H9 (cell line): ENCODE data around the gene IGFLR1. TPM values are rescaled to one million over a fixed set of nuclear protein-coding genes. Genes with fewer than 3 reads are reported as not detected.

Source experiments
- DNase-seq: peaks from one replicate; pipeline ENCODE4 v3.0.0-alpha.2; 2017
- H2AFZ ChIP-seq: one replicate; pipeline ENCODE4 v1.6.1; 2013; ENCODE audit warnings: mild to moderate bottlenecking, low read length, control low read depth, moderate library complexity
- H2AK5ac ChIP-seq: 2 replicates; pipeline ENCODE4 v1.6.1; 2013; ENCODE audit warnings: low read length, control low read depth, mixed read lengths; ENCODE audit not compliant: insufficient read length
- H2BK120ac ChIP-seq: one replicate; pipeline ENCODE4 v1.6.1; 2013; ENCODE audit warnings: low read depth, mild to moderate bottlenecking, low read length, control low read depth, inconsistent platforms; ENCODE audit not compliant: poor library complexity, severe bottlenecking
- H2BK12ac ChIP-seq: 2 replicates; pipeline ENCODE4 v1.6.1; 2013; ENCODE audit warnings: low read length, control low read depth, mixed read lengths, low read depth; ENCODE audit not compliant: insufficient read length
- H2BK15ac ChIP-seq: 2 replicates; pipeline ENCODE4 v1.6.1; 2013; ENCODE audit warnings: low read depth, low read length, control low read depth
- H2BK20ac ChIP-seq: one replicate; pipeline ENCODE4 v1.6.1; 2013; ENCODE audit warnings: low read depth, mild to moderate bottlenecking, low read length, control low read depth, inconsistent platforms; ENCODE audit not compliant: poor library complexity, severe bottlenecking
- H2BK5ac ChIP-seq: 2 replicates; pipeline ENCODE4 v1.6.1; 2013; ENCODE audit warnings: low read length, control low read depth, mixed read lengths; ENCODE audit not compliant: insufficient read length
- H3K14ac ChIP-seq: 2 replicates; pipeline ENCODE4 v1.6.1; 2013; ENCODE audit warnings: low read length, control low read depth; ENCODE audit not compliant: insufficient read depth
- H3K18ac ChIP-seq: 2 replicates; pipeline ENCODE4 v1.6.1; 2013; ENCODE audit warnings: low read depth, mild to moderate bottlenecking, mixed read lengths, low read length, control low read depth; ENCODE audit not compliant: insufficient read length
- H3K23ac ChIP-seq: 2 replicates; pipeline ENCODE4 v1.6.1; 2013; ENCODE audit warnings: low read length, control low read depth, mixed read lengths, low read depth; ENCODE audit not compliant: insufficient read length
- H3K23me2 ChIP-seq: 2 replicates; pipeline ENCODE4 v1.6.1; 2013; ENCODE audit warnings: low read depth, mild to moderate bottlenecking, mixed read lengths, low read length, control low read depth; ENCODE audit not compliant: insufficient read length, poor library complexity, severe bottlenecking
- H3K27ac ChIP-seq: 2 replicates; pipeline ENCODE4 v1.5.1; 2013; ENCODE audit warnings: low read length, control low read depth, mixed read lengths, low read depth; ENCODE audit not compliant: insufficient read length
- H3K27me3 ChIP-seq: 2 replicates; pipeline ENCODE4 v1.6.1; 2013; ENCODE audit warnings: low read length, control low read depth, inconsistent platforms; ENCODE audit not compliant: insufficient read depth
- H3K4ac ChIP-seq: 2 replicates; pipeline ENCODE4 v1.6.1; 2013; ENCODE audit warnings: low read depth, mild to moderate bottlenecking, control low read depth, inconsistent platforms, low read length, moderate library complexity
- H3K4me1 ChIP-seq: 2 replicates; pipeline ENCODE4 v1.6.1; 2013; ENCODE audit warnings: low read length, control low read depth, inconsistent platforms; ENCODE audit not compliant: insufficient read depth
- H3K4me2 ChIP-seq: 2 replicates; pipeline ENCODE4 v1.6.1; 2013; ENCODE audit warnings: low read length, control low read depth, mixed read lengths; ENCODE audit not compliant: insufficient read length, insufficient read depth
- H3K56ac ChIP-seq: 2 replicates; pipeline ENCODE4 v1.6.1; 2013; ENCODE audit warnings: low read depth, mild to moderate bottlenecking, mixed read lengths, low read length, control low read depth; ENCODE audit not compliant: insufficient read length
- H3K79me1 ChIP-seq: 2 replicates; pipeline ENCODE4 v1.6.1; 2013; ENCODE audit warnings: low read depth, mild to moderate bottlenecking, moderate library complexity, low read length, control low read depth, inconsistent platforms; ENCODE audit not compliant: insufficient read depth, poor library complexity, severe bottlenecking
- H3K79me2 ChIP-seq: 2 replicates; pipeline ENCODE4 v1.6.1; 2013; ENCODE audit warnings: low read length, control low read depth, inconsistent platforms; ENCODE audit not compliant: insufficient read depth
- H3K9ac ChIP-seq: 2 replicates; pipeline ENCODE4 v1.6.1; 2013; ENCODE audit warnings: low read length, control low read depth, mixed read lengths; ENCODE audit not compliant: insufficient read length; ENCODE audit errors: extremely low read depth
- H3K9me3 ChIP-seq: one replicate; pipeline ENCODE4 v1.6.1; 2013; ENCODE audit warnings: low read depth, low read length, inconsistent platforms; ENCODE audit not compliant: control insufficient read depth
- H3T11ph ChIP-seq: one replicate; pipeline ENCODE4 v1.6.1; 2013; ENCODE audit warnings: mild to moderate bottlenecking, low read length, control low read depth, inconsistent platforms
- H4K20me1 ChIP-seq: one replicate; pipeline ENCODE4 v1.6.1; 2013; ENCODE audit not compliant: control insufficient read depth, insufficient read length, insufficient read depth
- H4K5ac ChIP-seq: 2 replicates; pipeline ENCODE4 v1.6.1; 2013; ENCODE audit warnings: low read depth, mild to moderate bottlenecking, mixed read lengths, low read length, control low read depth; ENCODE audit not compliant: insufficient read length
- H4K8ac ChIP-seq: replicated peaks from 2 replicates; pipeline ENCODE4 v1.6.1; 2013; ENCODE audit warnings: low read length, control low read depth, mixed read lengths, low read depth; ENCODE audit not compliant: insufficient read length
- H4K91ac ChIP-seq: 2 replicates; pipeline ENCODE4 v1.6.1; 2013; ENCODE audit warnings: low read depth, mild to moderate bottlenecking, moderate library complexity, mixed read lengths, low read length, control low read depth; ENCODE audit not compliant: insufficient read length
- H3K27ac Mint-ChIP-seq, 3 experiments: 2 replicates in 2 of 3; 3 replicates in 1 of 3; pipeline ENCODE4 v1.8.0; 2020 to 2021; ENCODE audit warnings: mixed read lengths in 3 of 3, mild to moderate bottlenecking in 1 of 3, moderate library complexity in 1 of 3
- H3K27me3 Mint-ChIP-seq: 2 replicates; pipeline ENCODE4 v1.8.0; 2021; ENCODE audit warnings: low read depth, mild to moderate bottlenecking, moderate library complexity, mixed read lengths
- H3K36me3 Mint-ChIP-seq, 3 experiments: 2 replicates in 2 of 3; 3 replicates in 1 of 3; pipeline ENCODE4 v1.8.0; 2020 to 2021; ENCODE audit warnings: low read depth in 3 of 3, mixed read lengths in 3 of 3; ENCODE audit not compliant: insufficient read depth in 1 of 3
- H3K4me1 Mint-ChIP-seq, 2 experiments: 2 replicates each; pipeline ENCODE4 v1.8.0; 2020; ENCODE audit warnings: mixed read lengths in 2 of 2
- H3K4me3 Mint-ChIP-seq, 2 experiments: 2 replicates in 1 of 2; 3 replicates in 1 of 2; pipeline ENCODE4 v1.8.0; 2020 to 2021; ENCODE audit warnings: mild to moderate bottlenecking in 2 of 2, mixed read lengths in 2 of 2, moderate library complexity in 1 of 2
- H3K9me3 Mint-ChIP-seq, 2 experiments: 2 replicates in 1 of 2; 3 replicates in 1 of 2; pipeline ENCODE4 v1.8.0; 2020; ENCODE audit warnings: mild to moderate bottlenecking in 2 of 2, mixed read lengths in 2 of 2, moderate library complexity in 1 of 2
- WGBS: extraction: QIAGEN DNeasy Blood & Tissue Kit; methylation state at CpG from one replicate; pipeline ENCODE4 v1.1.7; 2013; ENCODE audit warnings: missing lambda C conversion rate, low lambda C conversion rate, mixed read lengths; ENCODE audit not compliant: insufficient read length; ENCODE audit errors: extremely low coverage; 5-methylcytosine and 5-hydroxymethylcytosine counted together
- total RNA-seq: library from RNA; stranded (reverse); gene quantifications from 2 replicates; pipeline ENCODE4 v1.2.1, GENCODE V29; 2021
- TF ChIP-seq, protein P1 (sequence below): fragments of 200-600 bp; sonication (generic); conservative IDR thresholded peaks from 3 replicates; pipeline ENCODE4 v1.8.0; 2021; ENCODE audit warnings: antibody characterized with exemption, mild to moderate bottlenecking

IGFLR1 gene
- total RNA-seq, 1 experiment from 2014 or later, result 2.9 TPM

DNA sequence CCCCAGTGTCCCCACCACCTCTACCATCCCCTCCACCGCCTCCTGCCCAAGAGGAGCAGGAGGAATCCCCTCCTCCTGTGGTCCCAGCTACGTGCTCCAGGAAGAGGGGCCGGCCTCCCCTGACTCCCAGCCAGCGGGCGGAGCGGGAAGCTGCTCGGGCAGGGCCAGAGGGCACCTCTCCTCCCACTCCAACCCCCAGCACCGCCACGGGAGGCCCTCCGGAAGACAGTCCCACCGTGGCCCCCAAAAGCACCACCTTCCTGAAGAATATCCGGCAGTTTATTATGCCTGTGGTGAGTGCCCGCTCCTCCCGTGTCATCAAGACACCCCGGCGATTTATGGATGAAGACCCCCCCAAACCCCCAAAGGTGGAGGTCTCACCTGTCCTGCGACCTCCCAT, 21.6 kb downstream of the IGFLR1 start:
- H3K79me2 ChIP-seq, result peaks cover 11% of the 10 kb centered on the region; the same call in 1 of the 2 replicates
- Mint-ChIP-seq H3K27me3 (no peaks in the 10 kb centered on the region; the same call in 1 of the 2 replicates), H3K36me3 (peaks cover 33 to 54% (median 54%) of the 10 kb centered on the region in 3 experiments; a peak in 6 of 7 replicates), H3K4me1 (peaks cover 16 to 17% of the 10 kb centered on the region in 2 experiments), H3K27ac (no peak overlapping the region), H3K4me3 (no peak overlapping the region), H3K9me3 (no peaks in the 10 kb centered on the region; a peak in 1 of 5 replicates)
- H2AFZ ChIP-seq, result no peak overlapping the region
- no peaks in the 10 kb centered on the region for H3K4me1 ChIP-seq
- no peak overlapping the region for H2BK12ac ChIP-seq
- H3K23ac ChIP-seq, result no peak overlapping the region
- no peak overlapping the region for H3K4ac ChIP-seq
- no peak overlapping the region for H3K14ac ChIP-seq
- no peaks in the 10 kb centered on the region for H3K9me3 ChIP-seq
- H3K27ac ChIP-seq, result no peak overlapping the region
- TF ChIP-seq, protein P1, sequence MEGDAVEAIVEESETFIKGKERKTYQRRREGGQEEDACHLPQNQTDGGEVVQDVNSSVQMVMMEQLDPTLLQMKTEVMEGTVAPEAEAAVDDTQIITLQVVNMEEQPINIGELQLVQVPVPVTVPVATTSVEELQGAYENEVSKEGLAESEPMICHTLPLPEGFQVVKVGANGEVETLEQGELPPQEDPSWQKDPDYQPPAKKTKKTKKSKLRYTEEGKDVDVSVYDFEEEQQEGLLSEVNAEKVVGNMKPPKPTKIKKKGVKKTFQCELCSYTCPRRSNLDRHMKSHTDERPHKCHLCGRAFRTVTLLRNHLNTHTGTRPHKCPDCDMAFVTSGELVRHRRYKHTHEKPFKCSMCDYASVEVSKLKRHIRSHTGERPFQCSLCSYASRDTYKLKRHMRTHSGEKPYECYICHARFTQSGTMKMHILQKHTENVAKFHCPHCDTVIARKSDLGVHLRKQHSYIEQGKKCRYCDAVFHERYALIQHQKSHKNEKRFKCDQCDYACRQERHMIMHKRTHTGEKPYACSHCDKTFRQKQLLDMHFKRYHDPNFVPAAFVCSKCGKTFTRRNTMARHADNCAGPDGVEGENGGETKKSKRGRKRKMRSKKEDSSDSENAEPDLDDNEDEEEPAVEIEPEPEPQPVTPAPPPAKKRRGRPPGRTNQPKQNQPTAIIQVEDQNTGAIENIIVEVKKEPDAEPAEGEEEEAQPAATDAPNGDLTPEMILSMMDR, result no peak
- H4K8ac ChIP-seq, result no peak overlapping the region
- no peaks in the 10 kb centered on the region for H3K79me1 ChIP-seq
- H3T11ph ChIP-seq, result no peak overlapping the region
- H3K18ac ChIP-seq, result no peak overlapping the region
- no peak overlapping the region for H3K4me2 ChIP-seq
- no peak for DNase-seq
- no peak overlapping the region for H4K5ac ChIP-seq
- H3K9ac ChIP-seq, result no peak overlapping the region
- no CpG with 5 or more reads among the region's 17 CpGs for WGBS
- H2BK15ac ChIP-seq, result no peak overlapping the region
- H4K20me1 ChIP-seq, result peaks cover 6% of the 10 kb centered on the region
- H2BK20ac ChIP-seq, result no peak overlapping the region
- H2BK5ac ChIP-seq, result no peak overlapping the region
- peaks cover 14% of the 10 kb centered on the region for H3K23me2 ChIP-seq
- no peak overlapping the region for H4K91ac ChIP-seq
- H3K56ac ChIP-seq, result no peak overlapping the region
- H3K27me3 ChIP-seq, result no peaks in the 10 kb centered on the region
- H2BK120ac ChIP-seq, result no peak overlapping the region
- no peak overlapping the region for H2AK5ac ChIP-seq
